Uterus (tissue), 4 donors: Measurements from ENCODE around the gene TNS1. TPM values are rescaled to one million over a fixed set of nuclear protein-coding genes. Genes with fewer than 3 reads are reported as not detected.

Experiments
- DNase-seq, 2 donors: peaks; one replicate each; pipeline ENCODE4 v3.0.0-alpha.2; 2019 to 2020
- H3K27ac ChIP-seq, 2 donors: fragments of 200-600 bp; sonication (generic); 1 replicate in 1 of 2; 2 replicates in 1 of 2; pipeline ENCODE4 v1.5.1; 2016 to 2018
- H3K27me3 ChIP-seq, 2 donors: fragments of 200-600 bp; sonication (generic); one replicate each; pipeline ENCODE4 v1.5.1; 2018 to 2019; ENCODE audit warnings: control low read depth in 1 of 2
- H3K36me3 ChIP-seq, 2 donors: fragments of 200-600 bp; sonication (generic); one replicate each; pipeline ENCODE4 v1.5.1; 2019; ENCODE audit warnings: control low read depth in 1 of 2
- H3K4me1 ChIP-seq, 2 donors: fragments of 200-600 bp; sonication (generic); one replicate each; pipeline ENCODE4 v1.5.1; 2018 to 2019; ENCODE audit warnings: control low read depth in 1 of 2
- H3K4me3 ChIP-seq, 2 donors: fragments of 200-600 bp; sonication (generic); 1 replicate in 1 of 2; 2 replicates in 1 of 2; pipeline ENCODE4 v1.5.1; 2018 to 2019; ENCODE audit warnings: mild to moderate bottlenecking in 1 of 2
- H3K9me3 ChIP-seq, 2 donors: fragments of 200-600 bp; sonication (generic); one replicate each; pipeline ENCODE4 v1.5.1; 2019; ENCODE audit warnings: control low read depth in 1 of 2
- CTCF ChIP-seq, 4 experiments: fragments of 200-600 bp in 2 of 4; fragments of 450-650 bp in 2 of 4; sonication (generic) in 2 of 4; IDR thresholded peaks; one replicate each; pipeline ENCODE4 v1.5.1; 2016 to 2019; ENCODE audit warnings: antibody characterized with exemption in 4 of 4, mild to moderate bottlenecking in 2 of 4, moderate library complexity in 1 of 4
- POLR2A ChIP-seq, 2 donors: fragments of 450-650 bp; IDR thresholded peaks; one replicate each; pipeline ENCODE4 v1.6.1; 2016; ENCODE audit warnings: antibody characterized with exemption in 2 of 2, mild to moderate bottlenecking in 1 of 2, moderate library complexity in 1 of 2
- intact Hi-C: fragments of 100-400 bp; cut with DNase I; formaldehyde crosslinking; loops from one replicate; pipeline ENCODE4 v1.15.1; 2023; ENCODE audit warnings: low total_unique reads
- total RNA-seq, 4 donors: library from RNA; depleted of rRNA in 3 of 4; stranded (reverse); fragments of >200 nt in 3 of 4; gene quantifications; one replicate each; pipeline versions ENCODE4 v1.1.0 to v1.2.4, GENCODE V29; 2014 to 2023
- donor health status: DM: yes; HTN: yes; CAD: no.

TNS1 gene
- total RNA-seq, 4 donors from 2014 or later, result 144 to 1,338 (median 313) TPM

- intact Hi-C loops, result no loop called here
- Histone ChIP-seq H3K4me1 (peaks cover 0 to 27% of the 10 kb centered on the region in 2 donors), H3K4me3 (no peak overlapping the region)
Measured at GRCh38 chr2:217839073-217839749, 163.6 kb downstream of the TNS1 start.

GRCh38 chr2:217838409-217838831, 164.4 kb downstream of the TNS1 start:
- intact Hi-C loops, result no loop called here
- Histone ChIP-seq H3K27me3 (no peaks in the 10 kb centered on the region), H3K4me1 (peaks cover 0 to 27% of the 10 kb centered on the region in 2 donors), H3K36me3 (no peaks in the 10 kb centered on the region), H3K9me3 (no peaks in the 10 kb centered on the region), H3K27ac (peak overlapping the region in 1 of 2 donors; percentile 82), H3K4me3 (no peak overlapping the region)
- DNase-seq, result no peak
- TF ChIP-seq POLR2A (IDR thresholded peaks at IDR 0.05) (no peak), CTCF (IDR thresholded peaks at IDR 0.05) (no peak)

More at GRCh38 chr2:217839073-217839749, 163.6 kb downstream of the TNS1 start:
- no peak for DNase-seq
- Histone ChIP-seq H3K9me3 (no peaks in the 10 kb centered on the region), H3K36me3 (no peaks in the 10 kb centered on the region), H3K27ac (peak overlapping the region; percentile 31 to 82), H3K27me3 (no peaks in the 10 kb centered on the region)
- TF ChIP-seq CTCF (IDR thresholded peaks at IDR 0.05), result no peak
- no peak for TF ChIP-seq POLR2A (IDR thresholded peaks at IDR 0.05)

- no peak for DNase-seq
- peak overlapping the region; percentile 79 to 82 for H3K27ac ChIP-seq
- intact Hi-C loops, result no loop called here
- H3K27me3 ChIP-seq, result no peaks in the 10 kb centered on the region
- H3K9me3 ChIP-seq, result no peaks in the 10 kb centered on the region
- H3K36me3 ChIP-seq, result no peaks in the 10 kb centered on the region
- H3K4me1 ChIP-seq, result peaks cover 0 to 27% of the 10 kb centered on the region in 2 donors
- no peak overlapping the region for H3K4me3 ChIP-seq
- no peak for TF ChIP-seq POLR2A (IDR thresholded peaks at IDR 0.05)
- no peak for TF ChIP-seq CTCF (IDR thresholded peaks at IDR 0.05)
Measured at GRCh38 chr2:217837530-217837929, 165.3 kb downstream of the TNS1 start.

GRCh38 chr2:217836901-217837491, 165.8 kb downstream of the TNS1 start:
- Histone ChIP-seq H3K27me3 (no peaks in the 10 kb centered on the region), H3K4me1 (peaks cover 0 to 25% of the 10 kb centered on the region in 2 donors), H3K4me3 (no peak overlapping the region), H3K27ac (peak overlapping the region; percentile 79 to 82), H3K9me3 (no peaks in the 10 kb centered on the region), H3K36me3 (no peaks in the 10 kb centered on the region)
- intact Hi-C loops, result no loop called here
- TF ChIP-seq POLR2A (IDR thresholded peaks at IDR 0.05) (no peak), CTCF (IDR thresholded peaks at IDR 0.05) (no peak)
- peak; percentile 64 to 73 for DNase-seq
